Tibial nerve (tissue), 3 donors: ENCODE results near the gene HMX1.

Source experiments
- CTCF ChIP-seq, 5 experiments: fragments of 200-600 bp in 3 of 5; fragments of 450-650 bp in 2 of 5; sonication (generic) in 3 of 5; IDR thresholded peaks; one replicate each; pipeline ENCODE4 v1.5.1; 2016 to 2019; ENCODE audit warnings: antibody characterized with exemption in 5 of 5, mild to moderate bottlenecking in 3 of 5, moderate library complexity in 2 of 5
- POLR2A ChIP-seq, 2 donors: fragments of 450-650 bp; IDR thresholded peaks; one replicate each; pipeline ENCODE4 v1.6.1; 2017; ENCODE audit warnings: antibody characterized with exemption in 2 of 2, mild to moderate bottlenecking in 2 of 2, moderate library complexity in 2 of 2

GRCh38 chr4:8860892-8861575, 10.6 kb downstream of the HMX1 start:
- TF ChIP-seq CTCF (IDR thresholded peaks at IDR 0.05), result no peak
- no peak for TF ChIP-seq POLR2A (IDR thresholded peaks at IDR 0.05)
